Panc1 (cell line): ENCODE measurements around the gene IGLL5.

Source experiments
- POLR2AphosphoS5 ChIP-seq: IDR thresholded peaks from 2 replicates; pipeline ENCODE4 v1.6.1; 2012; ENCODE audit warnings: mild to moderate bottlenecking, low read depth, low read length, moderate library complexity
- SIN3A ChIP-seq: IDR thresholded peaks from 2 replicates; pipeline ENCODE4 v1.6.1; 2012; ENCODE audit warnings: low read depth, mild to moderate bottlenecking, low read length, moderate library complexity, borderline replicate concordance; ENCODE audit not compliant: insufficient read depth
- TCF7L2 ChIP-seq: IDR thresholded peaks from 2 replicates; pipeline ENCODE4 v1.6.1; 2011; ENCODE audit warnings: mild to moderate bottlenecking, low read depth, low read length, inconsistent platforms
- TF ChIP-seq, protein P1 (sequence below): fragments of 450-650 bp; IDR thresholded peaks from 2 replicates; pipeline ENCODE4 v1.5.1; 2017; ENCODE audit warnings: mild to moderate bottlenecking
- TF ChIP-seq, protein P2 (sequence below), 2 experiments: IDR thresholded peaks; 2 replicates each; pipeline ENCODE4 v1.6.1; 2011 to 2012; ENCODE audit warnings: low read depth in 2 of 2, control low read depth in 1 of 2, low read length in 1 of 2, mild to moderate bottlenecking in 1 of 2, moderate library complexity in 1 of 2; ENCODE audit not compliant: insufficient read depth in 1 of 2

DNA sequence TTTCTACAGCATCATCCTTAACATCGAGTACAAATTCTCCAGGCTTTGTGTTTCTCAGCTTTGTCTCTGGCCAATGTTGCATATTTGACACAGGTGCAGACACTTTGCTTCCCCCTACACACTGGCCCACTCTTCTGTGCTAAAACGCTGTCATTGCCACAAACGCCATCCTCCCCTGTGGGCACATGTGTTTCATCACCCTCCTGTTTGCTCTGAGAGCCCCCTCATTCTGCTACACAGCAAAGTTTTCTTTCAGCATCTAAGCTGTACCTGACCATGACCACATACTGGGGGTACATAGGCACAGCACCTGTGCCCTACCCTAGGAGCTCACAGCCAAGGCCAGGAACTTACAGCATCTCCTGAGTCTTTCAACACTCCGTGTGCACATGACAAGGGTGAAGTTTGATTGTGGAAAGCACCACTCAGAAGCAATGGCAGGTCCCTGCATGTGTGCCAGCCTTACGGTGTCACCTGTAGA, 7.9 kb upstream of the IGLL5 start:
- TF ChIP-seq, protein P1, sequence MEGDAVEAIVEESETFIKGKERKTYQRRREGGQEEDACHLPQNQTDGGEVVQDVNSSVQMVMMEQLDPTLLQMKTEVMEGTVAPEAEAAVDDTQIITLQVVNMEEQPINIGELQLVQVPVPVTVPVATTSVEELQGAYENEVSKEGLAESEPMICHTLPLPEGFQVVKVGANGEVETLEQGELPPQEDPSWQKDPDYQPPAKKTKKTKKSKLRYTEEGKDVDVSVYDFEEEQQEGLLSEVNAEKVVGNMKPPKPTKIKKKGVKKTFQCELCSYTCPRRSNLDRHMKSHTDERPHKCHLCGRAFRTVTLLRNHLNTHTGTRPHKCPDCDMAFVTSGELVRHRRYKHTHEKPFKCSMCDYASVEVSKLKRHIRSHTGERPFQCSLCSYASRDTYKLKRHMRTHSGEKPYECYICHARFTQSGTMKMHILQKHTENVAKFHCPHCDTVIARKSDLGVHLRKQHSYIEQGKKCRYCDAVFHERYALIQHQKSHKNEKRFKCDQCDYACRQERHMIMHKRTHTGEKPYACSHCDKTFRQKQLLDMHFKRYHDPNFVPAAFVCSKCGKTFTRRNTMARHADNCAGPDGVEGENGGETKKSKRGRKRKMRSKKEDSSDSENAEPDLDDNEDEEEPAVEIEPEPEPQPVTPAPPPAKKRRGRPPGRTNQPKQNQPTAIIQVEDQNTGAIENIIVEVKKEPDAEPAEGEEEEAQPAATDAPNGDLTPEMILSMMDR: 0 out of 2 replicates have a peak, but pooled peaks have one; percentile 0
- no peak for TF ChIP-seq SIN3A
- no peak for TF ChIP-seq POLR2AphosphoS5
- TF ChIP-seq, protein P2, sequence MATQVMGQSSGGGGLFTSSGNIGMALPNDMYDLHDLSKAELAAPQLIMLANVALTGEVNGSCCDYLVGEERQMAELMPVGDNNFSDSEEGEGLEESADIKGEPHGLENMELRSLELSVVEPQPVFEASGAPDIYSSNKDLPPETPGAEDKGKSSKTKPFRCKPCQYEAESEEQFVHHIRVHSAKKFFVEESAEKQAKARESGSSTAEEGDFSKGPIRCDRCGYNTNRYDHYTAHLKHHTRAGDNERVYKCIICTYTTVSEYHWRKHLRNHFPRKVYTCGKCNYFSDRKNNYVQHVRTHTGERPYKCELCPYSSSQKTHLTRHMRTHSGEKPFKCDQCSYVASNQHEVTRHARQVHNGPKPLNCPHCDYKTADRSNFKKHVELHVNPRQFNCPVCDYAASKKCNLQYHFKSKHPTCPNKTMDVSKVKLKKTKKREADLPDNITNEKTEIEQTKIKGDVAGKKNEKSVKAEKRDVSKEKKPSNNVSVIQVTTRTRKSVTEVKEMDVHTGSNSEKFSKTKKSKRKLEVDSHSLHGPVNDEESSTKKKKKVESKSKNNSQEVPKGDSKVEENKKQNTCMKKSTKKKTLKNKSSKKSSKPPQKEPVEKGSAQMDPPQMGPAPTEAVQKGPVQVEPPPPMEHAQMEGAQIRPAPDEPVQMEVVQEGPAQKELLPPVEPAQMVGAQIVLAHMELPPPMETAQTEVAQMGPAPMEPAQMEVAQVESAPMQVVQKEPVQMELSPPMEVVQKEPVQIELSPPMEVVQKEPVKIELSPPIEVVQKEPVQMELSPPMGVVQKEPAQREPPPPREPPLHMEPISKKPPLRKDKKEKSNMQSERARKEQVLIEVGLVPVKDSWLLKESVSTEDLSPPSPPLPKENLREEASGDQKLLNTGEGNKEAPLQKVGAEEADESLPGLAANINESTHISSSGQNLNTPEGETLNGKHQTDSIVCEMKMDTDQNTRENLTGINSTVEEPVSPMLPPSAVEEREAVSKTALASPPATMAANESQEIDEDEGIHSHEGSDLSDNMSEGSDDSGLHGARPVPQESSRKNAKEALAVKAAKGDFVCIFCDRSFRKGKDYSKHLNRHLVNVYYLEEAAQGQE (IDR thresholded peaks at IDR 0.05; ENCODE audit: insufficient read depth in 1 of 2, low read depth in 2 of 2, low read length in 1 of 2): no peak
- no peak for TF ChIP-seq TCF7L2
